K562 (cell line): ENCODE data around the gene MDK. TPM values are rescaled to one million over a fixed set of nuclear protein-coding genes. Genes with fewer than 3 reads are reported as not detected.

Experiments
- ARID4B ChIP-seq: sonication (generic); formaldehyde crosslinking; IDR thresholded peaks from 2 replicates; pipeline ENCODE4 v1.8.0; 2022; ENCODE audit warnings: mild to moderate bottlenecking, missing genetic modification reagents
- MCM7 ChIP-seq, 2 experiments: fragments of 450-650 bp; IDR thresholded peaks; 2 replicates each; pipeline ENCODE4 v1.6.1; 2016 to 2018
- PHB ChIP-seq: fragments of 250-450 bp; sonication (Bioruptor Pico); IDR thresholded peaks from 2 replicates; pipeline ENCODE4 v1.5.0; 2021
- POLR2G ChIP-seq: fragments of 200-400 bp; formaldehyde crosslinking; IDR thresholded peaks from 2 replicates; pipeline ENCODE4 v1.6.1; 2017; ENCODE audit warnings: low read depth, mild to moderate bottlenecking, antibody characterized with exemption, low read length, moderate library complexity
- ZFP30 ChIP-seq: fragments of 250-450 bp; sonication (Bioruptor Pico); IDR thresholded peaks from 2 replicates; pipeline ENCODE4 v1.8.0; 2022; ENCODE audit warnings: moderate library complexity, mild to moderate bottlenecking, inconsistent platforms, borderline replicate concordance
- ZNF140 ChIP-seq: fragments of 250-450 bp; sonication (Bioruptor Pico); IDR thresholded peaks from 2 replicates; pipeline ENCODE4 v1.8.0; 2021; ENCODE audit warnings: moderate library complexity, mild to moderate bottlenecking, inconsistent platforms
- ZNF407 ChIP-seq: fragments of 450-650 bp; IDR thresholded peaks from 2 replicates; pipeline ENCODE4 v1.6.1; 2016; ENCODE audit warnings: low read depth
- ZNF668 ChIP-seq: fragments of 250-450 bp; sonication (Bioruptor Pico); IDR thresholded peaks from 2 replicates; pipeline ENCODE4 v1.8.0; 2022; ENCODE audit warnings: mild to moderate bottlenecking, inconsistent platforms
- polyA plus RNA-seq, 8 experiments: library from polyadenylated mRNA; depleted of rRNA in 4 of 8; stranded (reverse) in 5 of 8; unstranded in 3 of 8; fragments of >200 nt; fragmentation: Nextera tagmentation in 2 of 8; fragmentation: Illumina TruSeq in 1 of 8; extraction: Ambion mirVana in 2 of 8; extraction: Trizol in 1 of 8; gene quantifications; 2 replicates each; pipeline versions ENCODE4 v1.2.1 to v1.2.3, GENCODE V29; 2011 to 2014; ENCODE audit warnings: inconsistent platforms in 1 of 8, missing spikeins in 1 of 8
- total RNA-seq, 7 experiments: library from RNA; depleted of rRNA in 6 of 7; stranded (reverse); fragments of >200 nt in 6 of 7; fragmentation: Illumina TruSeq in 2 of 7; extraction: Trizol in 2 of 7; gene quantifications; 2 replicates each; pipeline versions ENCODE4 v1.2.1 to v1.2.3, GENCODE V29; 2011 to 2021; ENCODE audit warnings: low replicate concordance in 1 of 7
- TF ChIP-seq, protein P1 (sequence below): fragments of 250-450 bp; sonication (Bioruptor Pico); IDR thresholded peaks from 2 replicates; pipeline ENCODE4 v1.4.0; 2020
- TF ChIP-seq, protein P2 (sequence below): fragments of 450-650 bp; IDR thresholded peaks from 2 replicates; pipeline ENCODE4 v1.6.1; 2016; ENCODE audit warnings: mild to moderate bottlenecking

MDK gene
- total and polyA plus RNA-seq, 9 of the 15 experiments (the other 6 are each of a cell fraction or from before 2014, with no cell fraction given): 20.7 to 700 (median 350) TPM

DNA sequence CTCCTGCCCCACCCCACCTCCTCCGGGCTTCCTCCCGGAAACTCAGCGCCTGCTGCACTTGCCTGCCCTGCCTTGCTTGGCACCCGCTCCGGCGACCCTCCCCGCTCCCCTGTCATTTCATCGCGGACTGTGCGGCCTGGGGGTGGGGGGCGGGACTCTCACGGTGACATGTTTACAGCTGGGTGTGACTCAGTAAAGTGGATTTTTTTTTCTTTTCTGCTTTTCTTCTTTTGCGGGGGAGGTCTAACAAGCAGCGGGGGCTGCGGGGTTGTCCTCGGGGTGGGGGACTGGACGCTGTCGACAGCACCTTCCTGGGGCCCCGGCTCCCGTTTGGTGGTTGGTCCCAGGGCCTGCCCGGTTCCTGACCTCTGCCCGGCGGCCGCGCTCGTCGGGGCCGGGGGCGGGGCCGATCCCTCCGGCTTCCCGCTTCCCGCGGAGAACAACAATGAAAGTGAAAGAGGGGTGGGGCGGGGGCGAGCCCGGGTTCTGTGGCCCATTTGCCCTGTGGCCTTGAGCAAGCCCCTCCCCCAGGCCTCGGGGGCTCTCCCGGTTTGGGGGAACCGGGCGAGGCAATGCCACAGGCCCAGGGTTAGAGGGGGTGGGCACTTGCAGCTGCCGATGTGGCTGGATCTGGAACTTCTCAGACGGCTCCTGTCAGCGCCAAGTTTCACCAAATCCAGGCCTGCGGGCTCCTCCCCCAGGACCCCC, 975 bp upstream of the MDK start (continued):
- TF ChIP-seq ZNF407: no peak
- TF ChIP-seq ZFP30 (CRISPR knock-in tag): no peak
- no peak for TF ChIP-seq ZNF668 (CRISPR knock-in tag)
- no peak for TF ChIP-seq ZNF140 (CRISPR knock-in tag)
- TF ChIP-seq, protein P1, sequence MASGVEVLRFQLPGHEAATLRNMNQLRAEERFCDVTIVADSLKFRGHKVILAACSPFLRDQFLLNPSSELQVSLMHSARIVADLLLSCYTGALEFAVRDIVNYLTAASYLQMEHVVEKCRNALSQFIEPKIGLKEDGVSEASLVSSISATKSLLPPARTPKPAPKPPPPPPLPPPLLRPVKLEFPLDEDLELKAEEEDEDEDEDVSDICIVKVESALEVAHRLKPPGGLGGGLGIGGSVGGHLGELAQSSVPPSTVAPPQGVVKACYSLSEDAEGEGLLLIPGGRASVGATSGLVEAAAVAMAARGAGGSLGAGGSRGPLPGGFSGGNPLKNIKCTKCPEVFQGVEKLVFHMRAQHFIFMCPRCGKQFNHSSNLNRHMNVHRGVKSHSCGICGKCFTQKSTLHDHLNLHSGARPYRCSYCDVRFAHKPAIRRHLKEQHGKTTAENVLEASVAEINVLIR (CRISPR knock-in tag): no peak
- peak; percentile 81; the same call in 1 of the 2 replicates for TF ChIP-seq POLR2G
- TF ChIP-seq, protein P2, sequence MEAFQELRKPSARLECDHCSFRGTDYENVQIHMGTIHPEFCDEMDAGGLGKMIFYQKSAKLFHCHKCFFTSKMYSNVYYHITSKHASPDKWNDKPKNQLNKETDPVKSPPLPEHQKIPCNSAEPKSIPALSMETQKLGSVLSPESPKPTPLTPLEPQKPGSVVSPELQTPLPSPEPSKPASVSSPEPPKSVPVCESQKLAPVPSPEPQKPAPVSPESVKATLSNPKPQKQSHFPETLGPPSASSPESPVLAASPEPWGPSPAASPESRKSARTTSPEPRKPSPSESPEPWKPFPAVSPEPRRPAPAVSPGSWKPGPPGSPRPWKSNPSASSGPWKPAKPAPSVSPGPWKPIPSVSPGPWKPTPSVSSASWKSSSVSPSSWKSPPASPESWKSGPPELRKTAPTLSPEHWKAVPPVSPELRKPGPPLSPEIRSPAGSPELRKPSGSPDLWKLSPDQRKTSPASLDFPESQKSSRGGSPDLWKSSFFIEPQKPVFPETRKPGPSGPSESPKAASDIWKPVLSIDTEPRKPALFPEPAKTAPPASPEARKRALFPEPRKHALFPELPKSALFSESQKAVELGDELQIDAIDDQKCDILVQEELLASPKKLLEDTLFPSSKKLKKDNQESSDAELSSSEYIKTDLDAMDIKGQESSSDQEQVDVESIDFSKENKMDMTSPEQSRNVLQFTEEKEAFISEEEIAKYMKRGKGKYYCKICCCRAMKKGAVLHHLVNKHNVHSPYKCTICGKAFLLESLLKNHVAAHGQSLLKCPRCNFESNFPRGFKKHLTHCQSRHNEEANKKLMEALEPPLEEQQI: no peak
- TF ChIP-seq ARID4B: peak; percentile 49
- 0 out of 2 replicates have a peak, but pooled peaks have one; percentile 55 for TF ChIP-seq PHB (CRISPR knock-in tag)
- no peak for TF ChIP-seq MCM7 (IDR thresholded peaks at IDR 0.05)
